ENCODE measurements around the gene GMCL2. TPM values are rescaled to one million over a fixed set of nuclear protein-coding genes. Genes with fewer than 3 reads are reported as not detected.
"Not testable (repeated sequence)": the region's sequence is repeated elsewhere in the genome, so short reads cannot be mapped to it uniquely, and the experiment has no call there.

Gene GMCL2
- not detected in 2 replicates for total RNA-seq

- no peak for DNase-seq
Observed at GRCh38 chr5:178187014-178187413, at the start of gene GMCL2. GMCL2 (minus strand) TSS chr5:178187371; CDS start chr5:178187299, 72 bp downstream.

GRCh38 chr5:178236679-178237078 lies 49.5 kb upstream of the GMCL2 start:
- DNase-seq, result no peak

DNA sequence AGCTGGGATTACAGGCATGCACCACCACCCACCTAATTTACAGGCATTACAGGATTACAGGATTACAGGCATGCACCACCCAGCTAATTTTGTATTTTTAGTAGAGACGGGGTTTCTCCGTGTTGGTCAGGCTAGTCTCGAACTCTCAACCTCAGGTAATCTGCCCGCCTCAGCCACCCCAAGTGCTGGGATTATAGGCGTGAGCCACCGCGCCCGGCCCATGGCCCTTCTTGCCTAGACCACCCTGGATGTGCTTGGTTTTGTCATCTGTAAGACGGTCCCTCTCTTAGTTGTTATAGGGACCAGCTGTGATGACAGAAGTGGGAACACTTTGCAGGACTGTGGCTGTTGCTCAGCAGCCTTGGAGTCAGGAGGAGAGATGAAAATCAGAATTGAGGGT lies 49.0 kb upstream of the GMCL2 start:
- no peak for DNase-seq

DNA sequence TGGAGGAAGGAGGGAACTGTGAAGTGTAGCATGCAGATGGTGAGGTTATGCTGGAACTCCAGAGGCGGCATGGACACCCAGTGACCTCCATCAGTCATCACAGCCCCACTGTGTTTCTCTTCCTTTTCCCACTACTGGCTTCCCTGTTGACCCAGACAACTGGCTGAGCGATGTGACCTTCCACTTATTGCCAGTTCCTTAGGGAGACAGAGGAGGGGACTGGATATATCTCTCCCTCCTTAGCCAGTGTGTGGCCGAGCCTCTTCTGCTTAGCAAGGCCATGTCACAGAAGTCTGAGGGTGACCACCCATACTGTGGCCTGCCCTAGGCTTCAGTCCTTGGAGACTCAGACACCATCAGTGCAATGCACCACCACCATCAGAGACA lies 48.4 kb upstream of the GMCL2 start:
- DNase-seq, result no peak

GRCh38 chr5:178234750-178235587 lies 47.8 kb upstream of the GMCL2 start:
- peak; percentile 81 for DNase-seq

DNA sequence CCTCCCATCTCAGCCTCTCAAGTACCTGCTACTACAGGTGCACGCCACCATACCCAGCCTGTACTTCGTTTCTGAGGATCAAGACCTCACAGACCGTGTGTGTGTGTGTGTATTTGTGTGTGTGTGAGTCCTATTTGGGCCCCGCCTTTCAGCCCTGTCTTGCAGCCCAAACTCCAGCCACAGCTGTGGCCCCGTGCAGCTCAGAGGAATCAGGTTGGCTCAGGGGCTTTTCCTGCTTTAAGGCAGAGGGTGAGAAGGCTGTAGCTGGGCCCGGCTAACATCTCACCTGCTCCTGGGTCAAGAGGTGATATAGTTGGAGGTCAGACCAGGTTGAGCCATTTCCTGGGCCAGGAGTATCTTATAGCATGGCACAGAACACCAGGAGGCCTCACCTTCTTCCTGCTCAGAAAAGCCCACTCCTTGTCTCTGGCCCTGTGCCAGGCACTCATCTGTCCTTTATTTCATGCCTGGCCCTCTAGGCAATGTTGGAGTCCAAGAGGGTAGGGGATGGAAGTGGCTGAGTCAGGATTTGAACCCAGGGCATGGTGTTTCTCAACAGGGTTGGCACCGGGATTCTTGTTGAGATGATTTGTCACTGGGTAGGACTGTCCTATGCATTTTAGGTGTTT lies 47.1 kb upstream of the GMCL2 start:
- no peak for DNase-seq

DNA sequence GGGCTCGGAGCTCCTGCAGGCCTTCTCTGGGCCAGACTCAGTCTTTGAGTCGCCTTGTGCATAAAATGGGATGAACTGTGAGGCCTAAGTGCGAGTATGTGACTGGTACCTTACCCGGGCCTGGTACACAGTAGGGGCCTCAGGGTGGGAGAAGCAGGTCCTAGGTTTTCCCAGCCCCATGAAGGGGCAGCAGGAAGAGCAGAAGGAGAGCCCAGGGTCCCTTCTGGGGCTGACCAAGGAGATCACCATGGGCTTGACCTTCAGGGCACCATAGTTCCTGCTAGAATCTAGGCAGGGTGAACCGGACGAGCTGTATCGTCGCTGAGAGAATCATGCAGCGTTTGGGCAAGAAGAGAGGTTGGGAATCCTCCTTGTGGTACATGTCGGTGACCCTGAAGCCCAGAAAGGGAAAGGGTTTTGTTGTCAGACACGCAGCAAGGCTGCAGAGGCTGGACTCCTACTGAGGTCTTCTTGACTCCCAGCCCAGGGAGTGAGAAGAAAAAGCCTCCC lies 45.8 kb upstream of the GMCL2 start:
- no peak for DNase-seq

DNA sequence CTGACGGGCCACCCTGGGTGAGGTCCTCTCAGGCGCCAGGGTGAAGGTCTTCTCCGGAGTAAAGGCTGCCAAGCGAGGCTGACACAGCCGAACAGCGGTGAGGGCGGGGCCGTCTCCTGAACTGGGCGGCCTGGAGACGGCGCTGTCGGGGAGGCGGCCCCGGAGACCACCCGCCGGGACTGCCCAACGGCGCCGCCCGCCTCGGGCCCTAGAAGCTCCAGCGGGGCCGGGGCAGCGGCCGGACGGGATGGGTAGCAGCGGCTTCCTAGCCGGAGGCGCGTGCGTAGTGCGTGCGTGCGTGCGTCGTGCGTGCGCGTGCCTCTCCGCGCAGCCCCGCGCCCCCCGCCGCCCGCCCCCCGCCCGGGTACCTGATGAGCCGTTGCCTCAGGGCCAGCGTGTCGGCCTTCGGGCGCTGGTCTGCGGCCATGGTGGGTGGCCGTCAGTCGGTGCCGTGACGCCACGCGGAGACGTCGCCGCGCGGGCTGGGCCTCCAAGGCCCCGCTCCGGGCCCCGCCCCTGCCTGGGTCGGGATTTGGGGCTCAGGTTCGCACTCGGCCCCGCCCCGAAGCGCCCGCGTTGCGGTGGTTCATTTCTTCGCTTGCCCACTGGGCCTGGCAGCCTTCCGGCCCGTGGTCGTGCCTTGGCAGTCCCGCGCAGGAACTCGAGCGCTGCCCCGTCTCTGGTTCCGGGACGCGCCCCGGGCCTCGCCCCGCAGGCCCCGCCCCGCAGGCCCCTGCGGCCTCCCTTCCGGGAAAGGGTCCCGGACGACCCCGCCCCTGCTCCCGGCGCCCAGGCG lies 45.2 kb upstream of the GMCL2 start, which contains the start of gene PHYKPL:
PHYKPL (minus strand) TSS at position 679 of the 796 bp plus-strand sequence; CDS start at position 427, 252 bp downstream.
- peak; percentile 79 for DNase-seq

DNA sequence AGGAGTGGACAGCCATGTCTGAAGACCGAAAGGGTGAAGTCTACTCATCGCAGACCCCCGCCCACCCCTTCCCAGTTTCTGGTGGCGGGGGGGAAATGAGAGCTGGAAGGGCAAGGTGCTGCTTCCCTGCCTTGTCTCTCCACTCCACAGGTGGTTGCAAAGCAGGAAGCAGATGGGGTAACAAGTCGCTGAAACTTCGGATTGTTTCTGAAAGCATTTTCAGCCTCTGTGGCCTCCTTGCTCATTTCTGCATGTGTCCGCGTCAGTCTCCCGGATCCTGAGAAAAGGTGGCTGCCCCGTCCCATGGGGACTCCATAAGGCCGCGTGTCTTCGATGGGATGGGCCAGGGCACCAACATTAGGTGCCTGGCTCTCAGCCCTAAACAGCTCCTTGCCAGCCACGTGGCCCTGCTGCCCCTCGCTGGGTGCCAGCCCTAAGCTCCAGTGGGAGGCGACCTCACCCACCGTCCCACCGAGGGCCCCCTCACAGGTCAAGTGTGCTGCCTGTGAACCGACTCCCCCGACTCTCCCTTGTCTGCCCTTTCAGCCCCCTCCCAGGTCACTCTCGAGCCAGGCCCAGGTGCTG lies 44.5 kb upstream of the GMCL2 start:
- no peak for DNase-seq

DNA sequence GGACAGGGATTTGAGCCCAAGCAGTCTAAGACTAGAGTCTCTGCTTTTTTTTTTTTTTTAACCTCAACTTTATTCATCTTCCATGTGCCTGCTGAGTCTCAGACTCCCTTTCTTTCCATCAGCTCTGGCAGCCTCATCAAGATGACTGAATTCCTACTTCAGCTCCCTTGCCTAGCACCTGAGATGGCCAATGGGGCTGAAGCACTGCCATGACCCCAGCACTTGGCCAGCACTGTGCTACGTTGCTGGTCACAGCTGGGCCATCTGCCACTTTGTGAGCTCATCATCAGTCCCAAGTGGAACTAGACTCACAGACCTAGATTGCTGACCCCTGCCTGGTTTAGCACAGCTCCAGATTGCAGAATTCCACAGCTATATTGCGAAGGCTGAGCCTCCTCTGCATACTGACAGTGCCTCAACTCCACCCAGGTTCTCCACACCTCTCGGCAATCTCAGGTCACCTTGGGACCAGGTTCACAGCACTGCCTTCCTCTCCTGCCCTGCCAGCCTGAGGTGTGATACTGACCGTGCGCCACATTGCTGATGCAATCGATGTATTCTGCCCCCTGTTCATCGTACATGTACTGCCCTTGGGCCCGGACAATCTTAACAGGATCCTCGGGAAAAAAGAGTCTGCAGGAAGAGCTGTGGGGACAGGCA lies 43.8 kb upstream of the GMCL2 start:
- DNase-seq, result peak; percentile 26

- no peak for DNase-seq
Observed at GRCh38 chr5:178229861-178230260, 42.7 kb upstream of the GMCL2 start.

GRCh38 chr5:178229111-178229510 lies 41.9 kb upstream of the GMCL2 start:
- not testable (repeated sequence) for DNase-seq

GRCh38 chr5:178228609-178229008 lies 41.4 kb upstream of the GMCL2 start:
- no peak for DNase-seq

DNA sequence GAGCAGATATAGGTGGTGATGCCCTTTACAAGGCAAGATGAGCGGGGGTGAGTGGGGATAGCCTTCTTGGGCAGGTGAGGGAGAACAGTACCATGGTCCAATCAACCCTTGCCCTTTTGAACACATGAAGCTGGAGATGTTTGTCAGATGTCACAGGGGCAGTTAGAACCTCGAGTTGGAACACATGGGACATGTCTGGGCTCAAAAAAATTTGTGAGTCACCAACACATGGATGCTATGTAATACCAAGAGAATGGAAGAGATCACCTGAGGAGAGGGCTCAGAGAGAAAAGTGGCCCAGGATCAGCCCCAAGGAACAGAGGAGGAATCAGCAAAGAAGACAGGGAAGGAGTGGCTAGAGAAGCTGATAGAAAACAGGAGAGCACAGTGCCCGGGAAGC lies 40.8 kb upstream of the GMCL2 start:
- DNase-seq, result no peak

DNA sequence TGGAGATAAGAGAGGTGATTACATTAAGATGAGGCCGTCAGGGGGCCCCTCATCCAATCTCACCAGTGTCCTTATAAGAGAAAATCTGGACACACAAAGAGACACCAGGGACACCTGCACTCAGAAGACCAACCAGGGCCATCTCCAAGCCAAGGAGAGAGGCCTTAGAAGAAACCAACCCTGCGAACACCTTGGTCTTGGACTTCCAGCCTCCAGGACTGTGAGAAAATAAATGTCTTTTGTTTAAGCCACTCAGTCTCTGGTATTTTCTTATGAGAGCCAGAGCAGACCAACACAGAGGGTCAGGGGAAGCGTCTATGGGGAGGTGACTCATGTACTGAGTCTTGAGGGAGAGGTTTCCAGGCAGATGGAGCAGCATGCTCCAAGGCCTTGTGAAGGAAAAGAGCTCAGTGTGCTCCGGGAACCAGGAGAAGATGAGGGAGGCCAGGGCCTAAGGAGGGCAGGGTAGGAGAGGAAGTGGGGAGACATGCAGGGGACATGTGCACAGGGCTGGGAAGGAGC lies 40.0 kb upstream of the GMCL2 start:
- DNase-seq, result peak; percentile 37

DNA sequence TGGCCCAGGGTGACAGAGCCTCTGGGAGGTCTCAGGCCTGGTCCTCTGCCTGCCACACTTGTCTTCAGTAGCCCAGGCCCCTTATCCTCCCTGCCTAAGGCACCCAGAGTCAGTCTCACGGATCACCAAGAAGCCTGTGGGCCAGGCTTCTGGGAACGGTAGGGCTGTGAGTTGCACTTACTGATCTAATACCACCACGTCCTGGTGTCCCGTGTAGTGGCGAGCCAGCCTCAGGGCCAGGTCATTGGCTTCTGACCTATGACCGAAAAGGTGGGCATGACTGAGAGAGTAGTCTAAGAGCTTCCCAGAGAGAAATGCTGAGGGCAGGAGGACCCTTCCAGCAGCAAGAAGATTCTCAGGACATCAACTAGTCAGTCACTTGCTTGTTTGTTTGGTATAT lies 38.0 kb upstream of the GMCL2 start:
- no peak for DNase-seq

DNA sequence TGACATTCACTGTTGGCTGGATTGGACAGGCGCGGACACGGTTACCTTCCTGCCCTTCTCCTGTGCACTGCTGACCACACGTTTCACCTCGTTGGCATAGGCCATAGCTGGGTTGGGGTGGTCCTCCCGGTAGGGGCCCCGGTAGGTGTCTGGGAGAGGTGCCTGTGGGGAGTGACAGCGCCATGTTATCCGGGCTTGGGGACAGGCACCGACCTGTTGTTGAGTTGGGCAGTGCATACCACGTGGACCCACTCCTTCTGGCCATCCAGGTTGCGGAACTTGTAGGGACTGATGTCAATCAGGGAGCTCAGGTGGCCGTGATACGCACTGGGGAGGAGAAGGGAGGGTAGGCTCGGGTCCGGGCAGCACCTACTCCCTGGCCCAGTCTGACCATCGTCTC lies 37.2 kb upstream of the GMCL2 start:
- no peak for DNase-seq

DNA sequence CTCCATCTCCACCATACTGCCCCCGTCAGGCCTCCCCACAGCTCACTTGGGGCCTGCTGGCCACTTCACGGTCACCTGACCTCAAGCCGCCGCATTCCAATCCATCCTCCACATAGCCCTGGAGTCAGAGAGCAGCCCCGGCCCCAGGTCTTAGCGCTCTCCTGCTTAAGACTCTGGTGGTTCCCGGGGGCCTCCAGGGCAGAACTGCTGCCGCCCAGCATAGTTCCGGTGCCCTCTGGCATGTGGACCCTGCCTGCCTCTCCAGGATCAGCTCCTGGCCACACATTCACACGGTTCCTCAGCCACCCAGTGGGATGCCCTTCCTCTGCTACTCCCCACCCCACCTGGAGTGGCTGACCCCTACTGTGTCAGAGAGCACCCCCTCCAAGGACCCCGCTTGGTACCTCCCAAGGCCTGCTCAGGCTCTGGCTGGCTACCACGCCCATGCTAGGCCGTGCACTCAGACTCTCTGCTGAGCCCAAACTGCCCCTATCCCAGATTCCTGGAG lies 36.7 kb upstream of the GMCL2 start:
- DNase-seq, result no peak

- no peak for DNase-seq
Observed at GRCh38 chr5:178223196-178223773, 36.1 kb upstream of the GMCL2 start.

DNA sequence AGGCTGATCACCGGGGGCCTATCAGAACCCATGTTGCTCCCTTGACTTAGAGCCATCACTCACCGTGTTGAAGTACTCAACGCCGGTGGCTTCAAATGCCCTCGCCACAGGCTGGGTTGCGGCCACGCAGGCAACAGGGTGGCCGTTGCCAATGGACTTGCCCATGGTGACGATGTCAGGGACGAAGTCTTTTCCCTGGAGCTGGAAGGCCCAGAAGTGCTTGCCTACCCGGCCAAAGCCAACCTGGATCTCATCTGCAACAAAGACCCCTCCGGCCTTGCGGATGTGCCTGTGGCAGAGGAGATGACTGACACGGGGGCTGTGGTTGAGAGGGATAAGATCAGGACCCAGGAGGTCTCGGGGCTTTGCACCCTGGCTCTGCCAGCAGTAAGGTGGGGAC lies 35.1 kb upstream of the GMCL2 start:
- no peak for DNase-seq

GRCh38 chr5:178221853-178222252 lies 34.7 kb upstream of the GMCL2 start:
- DNase-seq, result no peak

Measured in dermis blood vessel endothelial cell (primary cell).